Right renal cortex interstitium (tissue), 3 donors: Measurements from ENCODE around the gene GDF15. TPM values are rescaled to one million over a fixed set of nuclear protein-coding genes. Genes with fewer than 3 reads are reported as not detected.
"Not testable (repeated sequence)": the region's sequence is repeated elsewhere in the genome, so short reads cannot be mapped to it uniquely, and the experiment has no call there.

ENCODE experiments used
- DNase-seq, 3 donors: peaks; one replicate each; pipeline ENCODE4 v3.0.0-alpha.2; 2013; ENCODE audit warnings: low read depth in 3 of 3, low spot score in 2 of 3
- polyA plus RNA-seq, 3 donors: library from polyadenylated mRNA; unstranded; fragments of 120-200 nt; gene quantifications; one replicate each; pipeline ENCODE4 v1.2.1, GENCODE V29; 2013; ENCODE audit not compliant: insufficient read length in 3 of 3

Gene GDF15, protein sequence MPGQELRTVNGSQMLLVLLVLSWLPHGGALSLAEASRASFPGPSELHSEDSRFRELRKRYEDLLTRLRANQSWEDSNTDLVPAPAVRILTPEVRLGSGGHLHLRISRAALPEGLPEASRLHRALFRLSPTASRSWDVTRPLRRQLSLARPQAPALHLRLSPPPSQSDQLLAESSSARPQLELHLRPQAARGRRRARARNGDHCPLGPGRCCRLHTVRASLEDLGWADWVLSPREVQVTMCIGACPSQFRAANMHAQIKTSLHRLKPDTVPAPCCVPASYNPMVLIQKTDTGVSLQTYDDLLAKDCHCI
- 1 to 10 TPM; 2.6 to 5.2 (median 3.2) TPM for polyA plus RNA-seq

DNA sequence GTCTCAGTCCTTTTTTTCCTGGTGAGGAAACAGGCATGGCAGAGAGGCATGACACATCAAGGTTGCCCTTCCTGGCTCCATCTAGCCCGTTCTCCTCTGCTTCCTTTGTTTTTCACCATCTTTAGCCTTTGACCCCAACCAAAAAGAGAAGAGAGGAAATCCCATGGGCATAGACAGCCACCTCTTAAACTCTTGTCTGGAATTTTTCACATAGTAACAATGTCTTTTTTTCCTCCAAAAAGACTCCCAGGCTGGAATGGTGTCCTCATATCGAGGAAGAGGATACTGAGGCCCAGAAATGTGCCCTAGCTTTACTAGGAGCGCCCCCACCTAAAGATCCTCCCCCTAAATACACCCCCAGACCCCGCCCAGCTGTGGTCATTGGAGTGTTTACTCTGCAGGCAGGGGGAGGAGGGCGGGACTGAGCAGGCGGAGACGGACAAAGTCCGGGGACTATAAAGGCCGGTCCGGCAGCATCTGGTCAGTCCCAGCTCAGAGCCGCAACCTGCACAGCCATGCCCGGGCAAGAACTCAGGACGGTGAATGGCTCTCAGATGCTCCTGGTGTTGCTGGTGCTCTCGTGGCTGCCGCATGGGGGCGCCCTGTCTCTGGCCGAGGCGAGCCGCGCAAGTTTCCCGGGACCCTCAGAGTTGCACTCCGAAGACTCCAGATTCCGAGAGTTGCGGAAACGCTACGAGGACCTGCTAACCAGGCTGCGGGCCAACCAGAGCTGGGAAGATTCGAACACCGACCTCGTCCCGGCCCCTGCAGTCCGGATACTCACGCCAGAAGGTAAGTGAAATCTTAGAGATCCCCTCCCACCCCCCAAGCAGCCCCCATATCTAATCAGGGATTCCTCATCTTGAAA, at the start of gene GDF15:
TSS of gene GDF15 (plus strand) at position 484 of the 868 bp plus-strand sequence. CDS start at position 516, 32 bp downstream.
- DNase-seq = no peak

DNA sequence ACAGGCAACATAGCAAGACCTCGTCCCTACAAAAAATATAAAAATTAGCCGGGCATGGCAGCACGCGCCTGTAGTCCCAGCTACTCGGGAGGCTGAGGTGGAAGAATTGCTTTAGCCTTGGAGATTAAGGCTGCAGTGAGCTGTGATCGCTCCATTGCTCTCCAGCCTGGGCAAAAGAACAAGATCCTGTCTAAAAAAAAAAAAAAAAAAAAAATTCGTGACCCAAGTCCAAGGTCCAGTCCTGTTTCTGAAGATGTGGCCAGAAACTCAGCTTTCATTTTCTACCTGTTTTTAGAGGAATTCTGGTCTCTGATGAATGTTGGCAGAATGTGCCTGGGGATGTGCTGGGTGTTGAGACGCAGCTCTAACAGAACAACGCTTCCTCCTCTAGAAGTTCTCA, 47.4 kb upstream of the GDF15 start:
- no peak for DNase-seq

GRCh38 chr19:18339723-18340122, 46.2 kb upstream of the GDF15 start:
- no peak for DNase-seq

DNA sequence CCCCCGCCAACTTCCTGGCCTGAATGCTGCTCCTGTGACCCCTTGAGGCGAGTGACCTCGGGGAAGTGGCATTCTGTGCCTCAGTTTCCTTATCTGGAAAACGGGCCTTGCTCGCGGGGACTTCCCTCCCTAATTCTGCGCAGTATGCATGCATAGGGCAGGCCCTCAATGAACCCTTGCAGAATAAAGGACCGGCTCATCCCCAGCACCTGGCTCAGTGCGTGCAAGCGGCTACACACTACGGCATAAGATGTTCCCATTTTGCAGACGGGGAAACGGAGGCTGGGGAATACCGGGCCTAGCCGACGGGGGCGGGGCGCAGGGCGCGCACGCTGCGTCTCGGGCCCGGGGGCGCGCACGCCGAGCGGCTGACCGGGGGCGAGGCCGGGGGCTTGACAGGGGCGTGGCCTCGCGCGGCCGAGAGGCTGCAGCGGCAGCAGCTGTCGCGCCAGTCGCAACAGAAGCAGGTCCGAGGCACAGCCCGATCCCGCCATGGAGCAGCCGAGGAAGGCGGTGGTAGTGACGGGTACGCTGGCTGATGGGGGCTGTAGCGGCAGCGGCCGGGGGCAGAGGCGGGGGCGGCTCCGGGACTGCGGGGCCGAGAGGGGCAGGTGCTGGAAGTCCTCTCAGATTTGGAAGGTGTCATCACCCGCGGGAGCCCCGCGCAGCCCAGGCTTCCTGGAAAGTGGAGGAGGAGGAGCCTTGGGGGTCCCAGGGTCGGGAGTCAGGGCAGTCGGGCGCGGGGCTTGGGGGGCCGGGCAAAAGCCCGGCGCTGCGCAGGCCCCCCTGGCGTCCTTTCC, 45.6 kb upstream of the GDF15 start, which contains the start of gene PGPEP1:
TSS of gene PGPEP1 (plus strand) at position 409 of the 800 bp plus-strand sequence. CDS start at position 493, 84 bp downstream.
- DNase-seq = no peak

- no peak for DNase-seq
These were observed 44.7 kb upstream of the GDF15 start for GRCh38 chr19:18340990-18341868.

DNA sequence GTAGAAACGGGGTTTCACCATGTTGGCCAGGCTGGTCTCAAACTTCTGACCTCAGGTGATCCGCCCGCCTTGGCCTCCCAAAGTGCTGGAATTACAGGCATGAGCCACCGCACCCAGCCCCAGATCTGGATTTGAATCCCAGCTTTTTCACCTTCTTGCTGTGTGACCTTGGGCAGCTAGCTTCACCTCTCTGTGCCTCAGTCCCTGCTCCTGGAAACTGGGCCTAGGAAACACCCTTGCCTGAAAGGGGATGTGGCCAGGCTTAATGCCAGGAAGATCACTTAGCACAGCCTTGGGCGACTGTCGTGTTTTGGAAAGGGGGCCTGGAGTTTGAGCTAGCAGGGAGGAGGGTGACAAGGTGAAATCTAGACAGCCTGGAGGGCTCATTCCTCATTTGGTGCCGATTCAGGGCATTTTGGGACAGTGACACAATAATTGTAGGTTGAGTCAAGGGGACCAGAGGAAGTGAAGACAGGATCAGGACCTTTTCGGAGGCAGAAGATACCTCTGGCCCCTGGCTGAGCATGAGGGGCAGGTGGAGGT, 43.8 kb upstream of the GDF15 start:
- no peak for DNase-seq

DNA sequence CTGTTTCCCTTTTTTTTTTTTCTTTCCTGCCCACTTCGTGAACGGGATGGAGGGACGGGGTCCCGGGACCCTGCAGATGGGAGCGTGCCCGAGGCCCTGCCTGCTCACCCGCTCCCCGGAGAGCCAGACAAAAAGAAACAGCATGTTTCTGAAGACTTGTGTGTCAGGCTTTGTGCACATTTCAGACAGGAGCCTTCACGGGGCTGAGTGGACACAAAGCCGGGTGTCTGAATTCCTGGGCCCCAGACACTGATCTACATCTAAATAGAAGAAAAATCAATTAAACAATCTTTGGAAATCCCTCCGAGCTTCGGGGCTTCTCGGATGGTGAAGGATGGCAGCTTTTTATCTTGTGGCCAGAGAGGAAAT, 41.4 kb upstream of the GDF15 start:
- no peak for DNase-seq

GRCh38 chr19:18345296-18345695, 40.7 kb upstream of the GDF15 start:
- no peak for DNase-seq

DNA sequence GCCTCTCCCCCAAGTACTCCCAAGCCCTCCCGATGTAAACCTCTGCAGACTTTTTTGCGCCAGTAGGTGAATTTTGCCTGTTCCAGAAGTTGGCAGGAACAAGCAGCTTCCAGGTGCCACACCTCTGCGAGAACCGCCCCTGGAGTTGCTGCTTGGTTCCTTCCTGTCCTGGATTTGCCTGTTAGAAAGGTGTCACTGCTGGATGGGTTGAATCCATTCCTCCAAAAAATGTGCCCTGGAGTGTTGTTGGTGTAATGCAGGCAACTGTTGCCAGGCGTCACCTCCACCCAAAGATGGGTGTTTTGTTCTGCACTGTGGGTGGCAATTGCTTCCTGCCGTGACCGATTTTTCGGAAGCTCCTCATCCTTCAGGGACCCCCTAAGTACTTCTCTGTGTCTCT, 39.9 kb upstream of the GDF15 start:
- no peak for DNase-seq

DNA sequence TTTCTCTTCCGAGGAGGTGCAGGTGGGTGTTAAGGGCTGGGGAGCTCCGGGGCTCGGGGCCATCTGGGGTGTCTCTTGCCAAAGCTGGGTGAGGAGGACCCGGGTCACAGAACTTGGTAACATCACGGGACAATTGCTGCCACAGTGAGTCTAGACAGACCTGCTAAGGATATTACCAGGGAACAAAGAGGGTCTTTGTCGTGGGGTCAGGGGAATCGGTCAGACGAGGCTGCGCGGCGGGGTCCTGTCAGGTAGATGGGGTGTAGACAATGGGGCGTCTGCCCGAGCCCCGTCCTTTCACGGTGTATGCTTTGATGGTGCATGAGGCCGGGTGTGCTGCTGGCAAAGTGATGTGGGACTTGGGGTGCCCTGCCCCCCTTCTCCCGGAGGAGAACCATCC, 37.8 kb upstream of the GDF15 start:
- no peak for DNase-seq

DNA sequence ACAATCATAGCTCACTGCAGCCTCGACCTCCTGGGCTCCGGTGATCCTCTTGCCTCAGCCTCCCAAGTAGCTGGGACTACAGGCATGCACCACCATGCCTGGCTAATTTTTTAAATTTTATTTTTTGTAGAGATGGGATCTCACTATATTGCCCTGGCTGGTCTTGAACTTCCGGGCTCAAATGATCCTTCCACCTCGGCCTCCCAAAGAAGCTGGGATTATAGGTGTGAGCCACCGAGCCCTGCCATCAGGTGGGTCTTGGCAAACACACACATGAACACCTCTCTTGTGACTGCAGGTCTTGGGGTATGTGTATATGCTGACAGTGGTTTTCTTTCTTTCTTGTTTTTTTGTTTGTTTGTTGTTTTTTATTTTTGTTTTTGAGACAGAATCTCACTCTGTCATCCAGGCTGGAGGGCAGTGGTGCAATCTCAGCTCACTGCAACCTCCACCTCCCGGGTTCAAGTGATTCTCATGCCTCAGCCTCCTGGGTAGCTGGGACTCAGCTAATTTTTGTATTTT, 37.1 kb upstream of the GDF15 start:
- not testable (repeated sequence) for DNase-seq

- DNase-seq = no peak
These were observed 36.3 kb upstream of the GDF15 start for GRCh38 chr19:18349524-18350128.

- DNase-seq = no peak
These were observed 35.5 kb upstream of the GDF15 start for GRCh38 chr19:18350490-18350889.

- no peak for DNase-seq
These were observed 34.4 kb upstream of the GDF15 start for GRCh38 chr19:18351544-18351943.

GRCh38 chr19:18353378-18354005, 32.5 kb upstream of the GDF15 start:
- DNase-seq = no peak

DNA sequence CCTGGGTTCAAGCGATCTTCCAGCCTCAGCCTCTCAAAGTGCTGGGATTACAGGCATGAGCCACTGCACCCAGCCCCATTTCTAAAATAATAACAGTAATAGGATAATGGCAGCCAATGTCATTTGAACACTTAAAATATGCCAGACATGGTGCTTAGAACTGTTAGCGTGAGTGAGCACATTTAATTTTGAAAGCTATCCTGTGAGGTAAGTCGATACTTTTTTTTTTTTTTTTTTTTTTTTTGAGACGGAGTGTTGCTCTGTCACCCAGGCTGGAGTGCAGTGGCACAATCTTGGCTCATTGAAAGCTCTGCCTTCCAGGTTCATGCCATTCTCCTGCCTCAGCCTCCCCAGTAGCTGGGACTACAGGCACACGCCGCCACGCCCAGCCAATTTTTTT, 31.2 kb upstream of the GDF15 start:
- DNase-seq = not testable (repeated sequence)

- DNase-seq = no peak
These were observed 28.9 kb upstream of the GDF15 start for GRCh38 chr19:18357041-18357440.

- DNase-seq = no peak
These were observed 24.3 kb upstream of the GDF15 start for GRCh38 chr19:18361646-18362045.
